ENCODE measurements around the gene CDK5RAP2. TPM values are rescaled to one million over a fixed set of nuclear protein-coding genes. Genes with fewer than 3 reads are reported as not detected.

Gene CDK5RAP2
- total RNA-seq, 1 donor from 2014 or later = 54.5 TPM

DNA sequence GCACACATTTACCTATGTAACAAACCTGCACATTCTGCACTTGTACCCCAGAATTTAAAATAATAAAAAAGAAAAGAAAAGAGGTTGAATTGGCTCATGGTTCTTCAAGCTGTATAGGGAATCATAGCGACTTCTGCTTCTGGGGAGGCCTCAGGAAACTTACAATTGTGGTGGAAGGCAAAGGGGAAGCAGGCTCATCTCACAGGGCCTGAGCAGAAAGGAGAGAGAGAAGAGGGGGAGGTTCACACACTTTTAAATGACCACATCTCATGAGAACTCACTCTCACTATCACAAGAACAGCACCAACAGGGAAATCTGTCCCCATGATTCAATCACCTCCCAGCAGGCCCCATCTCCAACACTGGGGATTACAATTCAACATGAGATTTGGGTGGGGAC is 214.6 kb downstream of the CDK5RAP2 start:
- Histone ChIP-seq H3K9me3 (no peaks in the 10 kb centered on the region), H3K27me3 (no peaks in the 10 kb centered on the region), H3K4me3 (no peak overlapping the region), H3K36me3 (no peaks in the 10 kb centered on the region), H3K27ac (no peak overlapping the region), H3K4me1 (no peaks in the 10 kb centered on the region)
- TF ChIP-seq POLR2AphosphoS5 (IDR thresholded peaks at IDR 0.05; ENCODE audit: insufficient read depth in 1 of 2, low read depth in 1 of 2) (no peak), CTCF (IDR thresholded peaks at IDR 0.05) (no peak), POLR2A (IDR thresholded peaks at IDR 0.05) (no peak)
- no peak for DNase-seq (ENCODE audit: extremely low spot score in 2 of 2)
- intact Hi-C loops (cut with DNase I) = no loop called here

DNA sequence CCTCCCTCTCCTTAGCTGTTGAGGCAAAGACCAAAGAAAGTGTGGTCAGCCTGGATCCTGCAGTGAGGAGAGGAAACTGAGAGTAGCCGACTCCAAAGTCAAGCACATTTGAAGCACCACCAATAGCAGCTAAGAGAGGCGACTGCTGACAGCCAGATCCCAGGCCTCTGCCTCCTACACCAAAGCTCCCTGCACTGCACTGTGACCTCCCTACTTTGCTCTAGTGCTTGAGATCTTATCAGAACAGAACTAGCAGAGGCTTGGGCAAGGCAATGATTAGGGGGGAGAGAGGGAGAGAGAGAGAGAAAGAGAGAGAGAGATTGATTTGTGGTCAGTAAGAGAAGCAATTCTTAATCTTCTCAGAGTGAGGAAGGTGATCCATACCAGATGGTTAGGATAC is 216.3 kb downstream of the CDK5RAP2 start:
- Histone ChIP-seq H3K27ac (no peak overlapping the region), H3K4me3 (no peak overlapping the region), H3K36me3 (no peaks in the 10 kb centered on the region), H3K9me3 (no peaks in the 10 kb centered on the region), H3K27me3 (no peaks in the 10 kb centered on the region), H3K4me1 (no peaks in the 10 kb centered on the region)
- no peak for DNase-seq (ENCODE audit: extremely low spot score in 2 of 2)
- TF ChIP-seq CTCF (IDR thresholded peaks at IDR 0.05) (no peak), POLR2A (IDR thresholded peaks at IDR 0.05) (no peak), POLR2AphosphoS5 (IDR thresholded peaks at IDR 0.05; ENCODE audit: insufficient read depth in 1 of 2, low read depth in 1 of 2) (no peak)
- intact Hi-C loops (cut with DNase I) = no loop called here

GRCh38 chr9:120362446-120362845 is 217.5 kb downstream of the CDK5RAP2 start:
- no peak overlapping the region for H3K4me3 ChIP-seq
- no peak for TF ChIP-seq POLR2A (IDR thresholded peaks at IDR 0.05)
- no peak for TF ChIP-seq CTCF (IDR thresholded peaks at IDR 0.05)
- no peak for TF ChIP-seq POLR2AphosphoS5 (IDR thresholded peaks at IDR 0.05; ENCODE audit: insufficient read depth in 1 of 2, low read depth in 1 of 2)
- H3K4me1 ChIP-seq = no peaks in the 10 kb centered on the region
- intact Hi-C loops (cut with DNase I) = no loop called here
- H3K9me3 ChIP-seq = no peaks in the 10 kb centered on the region
- H3K27ac ChIP-seq = no peak overlapping the region
- peak in 1 of 2 donors; percentile 13 for DNase-seq (ENCODE audit: extremely low spot score in 2 of 2)
- H3K27me3 ChIP-seq = no peaks in the 10 kb centered on the region
- no peaks in the 10 kb centered on the region for H3K36me3 ChIP-seq

DNA sequence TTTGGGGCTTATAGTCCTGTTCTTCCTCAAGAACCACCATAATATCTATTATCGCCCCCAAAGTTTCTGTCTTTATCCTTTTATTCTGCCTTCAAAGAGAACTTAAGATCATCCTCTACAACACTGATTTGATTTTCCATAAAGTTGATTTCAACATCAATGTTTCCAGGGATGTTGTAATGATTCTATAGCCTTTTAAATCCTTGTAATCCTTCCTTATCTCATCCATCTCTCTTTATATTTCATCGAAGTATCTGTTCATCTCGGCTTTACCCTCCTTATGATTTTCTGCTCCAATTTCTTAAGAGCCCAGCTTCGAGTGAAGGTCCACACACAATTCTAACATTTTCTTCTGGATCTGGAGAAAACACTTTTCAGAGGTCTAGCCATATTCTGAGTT is 218.4 kb downstream of the CDK5RAP2 start:
- intact Hi-C loops (cut with DNase I) = no loop called here
- TF ChIP-seq POLR2A (IDR thresholded peaks at IDR 0.05) = no peak
- no peak for TF ChIP-seq CTCF (IDR thresholded peaks at IDR 0.05)
- TF ChIP-seq POLR2AphosphoS5 (IDR thresholded peaks at IDR 0.05; ENCODE audit: insufficient read depth in 1 of 2, low read depth in 1 of 2) = no peak
- no peak overlapping the region for H3K27ac ChIP-seq
- H3K4me1 ChIP-seq = no peaks in the 10 kb centered on the region
- H3K9me3 ChIP-seq = no peaks in the 10 kb centered on the region
- H3K36me3 ChIP-seq = no peaks in the 10 kb centered on the region
- no peak for DNase-seq (ENCODE audit: extremely low spot score in 2 of 2)
- no peaks in the 10 kb centered on the region for H3K27me3 ChIP-seq
- H3K4me3 ChIP-seq = no peak overlapping the region

- TF ChIP-seq CTCF (IDR thresholded peaks at IDR 0.05) = no peak
- TF ChIP-seq POLR2AphosphoS5 (IDR thresholded peaks at IDR 0.05; ENCODE audit: insufficient read depth in 1 of 2, low read depth in 1 of 2) = no peak
- TF ChIP-seq POLR2A (IDR thresholded peaks at IDR 0.05) = no peak
- H3K36me3 ChIP-seq = no peaks in the 10 kb centered on the region
- no peaks in the 10 kb centered on the region for H3K4me1 ChIP-seq
- intact Hi-C loops (cut with DNase I) = no loop called here
- H3K9me3 ChIP-seq = no peaks in the 10 kb centered on the region
- DNase-seq (ENCODE audit: extremely low spot score in 2 of 2) = no peak
- H3K4me3 ChIP-seq = no peak overlapping the region
- no peaks in the 10 kb centered on the region for H3K27me3 ChIP-seq
- no peak overlapping the region for H3K27ac ChIP-seq
Observed at GRCh38 chr9:120360510-120360909, 219.5 kb downstream of the CDK5RAP2 start.

All from vagina (tissue), 2 donors.